ENCODE results near the gene NAPSA.

The NAPSA gene

DNA sequence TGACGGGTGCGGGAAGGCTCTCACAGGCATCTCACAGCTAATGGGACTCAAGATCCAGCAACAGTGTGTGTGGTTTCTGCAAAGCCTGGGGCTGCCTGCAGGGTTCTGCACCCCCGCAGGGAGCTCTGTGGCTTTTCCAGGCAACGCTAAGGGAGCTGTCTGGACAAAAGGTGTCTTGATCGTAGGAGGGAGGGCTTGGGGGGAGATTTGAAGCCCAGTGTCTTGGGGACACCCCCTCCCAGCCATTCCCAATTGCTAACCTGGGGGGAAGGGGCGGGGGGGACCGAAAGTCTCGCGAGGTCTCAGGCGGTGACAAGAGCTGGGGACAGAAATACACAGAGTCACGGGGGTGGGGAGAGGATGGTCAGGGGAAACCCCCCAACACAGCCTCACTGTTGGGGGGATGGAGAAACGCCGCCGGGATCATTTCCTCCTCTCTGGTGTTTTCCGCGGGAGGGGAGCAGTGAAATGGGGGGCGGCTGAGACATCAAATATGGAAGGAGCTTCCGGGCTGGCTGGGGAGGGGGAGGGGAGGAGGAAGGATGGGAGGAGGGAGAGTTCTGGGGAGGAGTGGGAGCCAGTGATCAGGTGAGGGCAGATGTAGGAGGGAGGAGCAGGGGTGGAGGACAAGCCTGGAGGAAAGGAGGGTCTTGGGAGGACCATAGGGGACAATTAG, 49.5 kb downstream of the NAPSA start:
- H2AFZ ChIP-seq (ENCODE audit: low read depth): no peak overlapping the region

DNA sequence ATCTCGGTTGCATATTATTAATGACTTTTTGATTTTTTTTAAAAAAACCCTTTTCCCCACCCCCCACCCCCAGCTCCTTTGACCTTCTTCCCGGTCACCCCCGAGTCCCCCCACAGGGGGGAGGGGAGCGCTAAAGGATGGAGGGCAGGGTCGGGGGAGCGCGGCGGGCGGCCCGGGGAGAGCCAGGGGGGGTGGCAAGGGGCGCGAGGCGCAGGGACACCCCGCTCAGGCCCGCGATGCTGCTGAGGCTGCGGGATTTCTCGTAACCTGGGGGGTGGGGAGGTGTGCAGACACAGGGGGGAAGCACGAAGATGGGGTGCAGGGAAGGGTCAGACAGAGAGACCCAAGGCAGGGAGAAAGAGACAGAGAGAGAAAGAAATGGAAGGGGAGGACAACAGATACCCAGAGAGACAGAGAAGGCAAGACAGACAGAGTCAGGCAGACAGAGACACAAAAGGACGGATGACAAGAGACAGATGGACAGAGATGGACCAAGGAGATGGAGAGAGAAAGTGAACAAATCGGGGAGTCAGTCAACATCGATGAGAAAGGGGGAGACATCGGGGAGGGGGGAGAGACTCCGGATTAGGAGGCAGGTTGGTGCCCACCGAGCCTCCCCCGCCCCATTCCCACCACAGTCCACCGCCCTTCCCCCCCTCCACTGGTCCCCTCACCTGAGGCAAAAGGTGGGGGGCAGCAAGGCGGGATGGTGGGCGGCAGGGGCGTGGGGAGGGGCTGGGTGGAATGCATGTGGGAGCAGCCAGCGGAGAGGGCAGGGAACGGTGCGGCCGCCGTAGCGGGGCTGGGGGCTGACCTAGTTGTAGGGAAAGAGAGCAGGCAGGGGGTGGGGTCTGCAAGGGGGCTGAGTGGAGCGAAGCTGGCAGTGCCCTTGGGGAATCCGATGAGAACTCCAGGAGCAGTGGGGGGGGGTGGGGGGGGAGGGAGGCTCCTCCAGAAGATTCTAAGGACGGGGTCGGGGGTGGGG, 50.4 kb downstream of the NAPSA start:
- no peaks in the 10 kb centered on the region for H3K4me1 ChIP-seq (ENCODE audit: low read depth, poor library complexity, severe bottlenecking)
- no peak overlapping the region for H3K4me2 ChIP-seq
- no peaks in the 10 kb centered on the region for H4K20me1 ChIP-seq (ENCODE audit: insufficient read depth)
- TF ChIP-seq, protein P1, sequence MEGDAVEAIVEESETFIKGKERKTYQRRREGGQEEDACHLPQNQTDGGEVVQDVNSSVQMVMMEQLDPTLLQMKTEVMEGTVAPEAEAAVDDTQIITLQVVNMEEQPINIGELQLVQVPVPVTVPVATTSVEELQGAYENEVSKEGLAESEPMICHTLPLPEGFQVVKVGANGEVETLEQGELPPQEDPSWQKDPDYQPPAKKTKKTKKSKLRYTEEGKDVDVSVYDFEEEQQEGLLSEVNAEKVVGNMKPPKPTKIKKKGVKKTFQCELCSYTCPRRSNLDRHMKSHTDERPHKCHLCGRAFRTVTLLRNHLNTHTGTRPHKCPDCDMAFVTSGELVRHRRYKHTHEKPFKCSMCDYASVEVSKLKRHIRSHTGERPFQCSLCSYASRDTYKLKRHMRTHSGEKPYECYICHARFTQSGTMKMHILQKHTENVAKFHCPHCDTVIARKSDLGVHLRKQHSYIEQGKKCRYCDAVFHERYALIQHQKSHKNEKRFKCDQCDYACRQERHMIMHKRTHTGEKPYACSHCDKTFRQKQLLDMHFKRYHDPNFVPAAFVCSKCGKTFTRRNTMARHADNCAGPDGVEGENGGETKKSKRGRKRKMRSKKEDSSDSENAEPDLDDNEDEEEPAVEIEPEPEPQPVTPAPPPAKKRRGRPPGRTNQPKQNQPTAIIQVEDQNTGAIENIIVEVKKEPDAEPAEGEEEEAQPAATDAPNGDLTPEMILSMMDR (conservative IDR thresholded peaks at IDR 0.05; ENCODE audit: low read depth, low read length): no peak
- H3K9ac ChIP-seq: no peak overlapping the region
- no peaks in the 10 kb centered on the region for H3K79me2 ChIP-seq (ENCODE audit: insufficient read depth, low read depth)
- H3K27me3 ChIP-seq (ENCODE audit: insufficient read depth, low read depth): peaks cover 28% of the 10 kb centered on the region; the same call in 1 of the 2 replicates
- H2AFZ ChIP-seq (ENCODE audit: low read depth): no peak overlapping the region
- H3K27ac ChIP-seq: no peak overlapping the region
- H3K36me3 ChIP-seq (ENCODE audit: insufficient read depth): no peaks in the 10 kb centered on the region
- no peak overlapping the region for H3K4me3 ChIP-seq (IDR thresholded peaks at IDR 0.05; ENCODE audit: insufficient read depth, low read depth, low read length)

More for the DNA sequence above, 49.5 kb downstream of the NAPSA start:
- Histone ChIP-seq H4K20me1 (ENCODE audit: insufficient read depth) (no peaks in the 10 kb centered on the region), H3K4me3 (IDR thresholded peaks at IDR 0.05; ENCODE audit: insufficient read depth, low read depth, low read length) (no peak overlapping the region), H3K4me2 (no peak overlapping the region), H3K27me3 (ENCODE audit: insufficient read depth, low read depth) (peaks cover 28% of the 10 kb centered on the region; the same call in 1 of the 2 replicates), H3K4me1 (ENCODE audit: low read depth, poor library complexity, severe bottlenecking) (no peaks in the 10 kb centered on the region), H3K36me3 (ENCODE audit: insufficient read depth) (no peaks in the 10 kb centered on the region), H3K9ac (no peak overlapping the region), H3K79me2 (ENCODE audit: insufficient read depth, low read depth) (no peaks in the 10 kb centered on the region), H3K27ac (no peak overlapping the region)
- TF ChIP-seq, protein P1 (conservative IDR thresholded peaks at IDR 0.05; ENCODE audit: low read depth, low read length): no peak

GRCh38 chr19:50313812-50314536, 51.5 kb downstream of the NAPSA start:
- H3K9ac ChIP-seq: no peak overlapping the region
- no peaks in the 10 kb centered on the region for H3K36me3 ChIP-seq (ENCODE audit: insufficient read depth)
- no peaks in the 10 kb centered on the region for H3K4me1 ChIP-seq (ENCODE audit: low read depth, poor library complexity, severe bottlenecking)
- no peak overlapping the region for H3K4me2 ChIP-seq
- H3K79me2 ChIP-seq (ENCODE audit: insufficient read depth, low read depth): no peaks in the 10 kb centered on the region
- H3K27me3 ChIP-seq (ENCODE audit: insufficient read depth, low read depth): peaks cover 29% of the 10 kb centered on the region; the same call in 1 of the 2 replicates
- no peaks in the 10 kb centered on the region for H4K20me1 ChIP-seq (ENCODE audit: insufficient read depth)
- H3K27ac ChIP-seq: no peak overlapping the region
- TF ChIP-seq, protein P1 (conservative IDR thresholded peaks at IDR 0.05; ENCODE audit: low read depth, low read length): no peak
- no peak overlapping the region for H3K4me3 ChIP-seq (IDR thresholded peaks at IDR 0.05; ENCODE audit: insufficient read depth, low read depth, low read length)
- no peak overlapping the region for H2AFZ ChIP-seq (ENCODE audit: low read depth)
